ENCODE data around the gene DCBLD1.
A peak's percentile ranks its signal among the peaks of the same experiment; 100 is the strongest.

DCBLD1 gene

DNA sequence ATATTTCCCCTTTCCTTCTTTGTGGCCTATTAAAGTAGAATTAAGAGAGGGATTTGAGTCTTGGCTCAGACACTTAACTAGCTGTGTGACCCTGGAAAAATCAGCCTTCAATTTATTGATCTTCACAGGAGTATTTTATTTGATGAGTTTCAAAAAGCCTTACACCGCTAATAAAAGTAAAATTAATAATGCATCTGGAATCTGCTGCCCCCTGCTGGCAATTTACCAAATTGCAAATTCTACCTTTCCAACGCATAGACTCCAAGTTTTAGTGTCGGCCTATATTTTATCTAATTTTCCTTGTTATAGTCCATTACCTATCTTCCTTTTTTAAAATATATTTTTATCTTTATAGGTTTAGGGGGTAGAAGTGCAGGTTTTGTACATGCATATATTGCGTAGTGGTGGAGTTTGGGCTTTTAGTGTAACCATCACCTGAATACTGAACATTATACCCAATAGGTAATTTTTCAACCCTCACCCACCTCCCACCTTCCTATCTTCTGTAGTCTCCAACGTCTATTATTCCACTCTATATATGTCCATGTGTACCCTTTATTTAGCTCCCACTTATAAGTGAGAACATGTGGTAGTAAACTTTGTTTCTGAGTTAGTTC, 73.5 kb downstream of the DCBLD1 start:
- peak in 1 of 2 donors; percentile 46 for DNase-seq (ENCODE audit: low read depth in 2 of 2)

DNA sequence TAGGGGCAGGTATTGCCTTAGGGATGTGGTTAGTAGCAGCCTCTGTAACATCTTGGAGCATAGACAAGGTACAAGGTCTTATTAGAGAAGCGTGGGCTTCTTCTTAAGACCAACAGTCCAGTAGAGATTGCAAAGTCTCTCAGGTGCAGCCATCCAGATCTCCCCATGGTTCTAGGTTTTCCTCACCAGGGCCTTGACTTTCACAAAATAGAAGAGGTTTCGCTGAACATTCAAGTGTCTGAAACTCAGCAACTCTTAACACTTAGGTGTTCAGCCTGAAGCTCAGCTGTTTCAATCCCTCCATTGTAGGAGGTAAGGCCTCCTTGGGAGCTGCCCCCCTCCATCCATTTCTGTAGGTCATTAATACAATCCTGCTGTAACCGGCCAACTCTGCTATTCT, 75.5 kb downstream of the DCBLD1 start:
- DNase-seq (ENCODE audit: low read depth in 2 of 2), result no peak

DNA sequence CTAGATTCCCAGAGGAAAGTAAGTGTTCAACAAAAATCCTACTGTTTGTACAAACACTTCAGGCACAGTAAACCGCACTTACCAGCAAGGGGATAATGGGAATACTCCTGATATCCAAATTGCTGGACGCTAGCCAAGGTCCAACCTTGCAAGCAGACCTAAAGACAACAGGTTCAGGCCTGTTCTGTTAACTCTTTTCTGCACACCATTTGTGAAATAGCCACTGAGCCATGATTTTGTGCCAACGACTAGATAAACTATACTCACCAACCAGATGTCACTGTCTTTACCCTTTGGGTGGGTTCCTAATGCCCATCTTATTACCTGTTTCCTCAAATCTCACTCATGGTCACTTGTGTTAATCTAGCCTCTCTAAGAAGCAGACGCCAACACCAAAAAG, 76.3 kb downstream of the DCBLD1 start:
- DNase-seq (ENCODE audit: low read depth in 2 of 2), result no peak

DNA sequence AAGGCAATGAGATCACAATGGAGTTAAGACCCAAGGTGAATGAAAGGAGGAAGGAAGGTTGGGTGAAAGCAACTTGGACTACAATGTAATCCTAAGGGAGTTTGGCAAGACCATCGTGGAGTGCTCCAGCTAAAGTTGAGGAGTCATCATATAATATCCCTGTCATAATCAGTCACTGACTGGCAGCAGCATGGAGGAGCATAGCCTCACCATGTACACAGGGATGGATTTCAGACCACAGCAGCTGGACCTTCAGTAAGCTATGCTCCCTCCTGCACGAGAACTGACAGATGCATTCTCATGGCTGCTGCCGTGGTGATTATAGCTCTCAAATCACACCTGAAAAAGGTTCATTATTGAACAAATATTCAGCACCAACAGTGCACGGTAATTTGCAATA, 76.8 kb downstream of the DCBLD1 start:
- DNase-seq (ENCODE audit: low read depth in 2 of 2), result no peak

DNA sequence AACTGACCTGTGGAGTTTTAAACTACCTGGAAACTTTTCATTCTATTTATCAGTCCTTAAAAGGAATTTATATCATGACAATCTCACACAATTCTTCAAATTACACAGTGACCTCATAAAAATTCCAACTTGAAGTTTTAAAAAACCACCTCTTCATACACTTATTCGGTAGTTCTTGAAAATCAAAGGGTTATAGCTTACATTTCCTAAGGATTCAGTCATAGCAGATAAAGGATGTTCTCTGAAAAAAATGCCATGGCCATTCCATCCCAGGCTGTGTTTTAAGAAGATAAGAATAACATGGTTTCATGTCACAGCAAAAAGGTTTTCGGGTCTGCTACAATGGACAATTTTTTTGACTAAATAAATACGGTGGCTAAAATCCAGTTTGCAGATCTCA, 78.7 kb downstream of the DCBLD1 start:
- no peak for DNase-seq (ENCODE audit: low read depth in 2 of 2)

DNA sequence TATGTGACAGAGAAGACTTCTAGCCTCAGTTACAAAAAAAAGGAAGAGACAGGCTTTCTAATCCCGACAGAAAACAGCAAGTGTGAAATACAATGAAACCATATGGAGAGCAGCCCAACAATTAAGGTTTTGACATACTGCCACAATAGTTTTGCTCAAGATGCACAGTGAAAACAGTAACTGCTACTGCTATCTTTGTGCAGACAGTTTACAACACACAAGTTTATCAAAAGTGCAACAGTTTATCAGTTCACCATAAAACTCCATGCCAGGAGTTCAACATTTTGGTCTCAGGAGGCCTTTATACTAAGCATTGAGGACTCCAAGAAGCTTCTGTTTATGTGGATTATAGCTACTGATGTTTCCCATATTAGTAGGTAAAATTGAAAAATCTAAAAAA, 82.2 kb downstream of the DCBLD1 start:
- DNase-seq (ENCODE audit: low read depth in 2 of 2), result no peak

DNA sequence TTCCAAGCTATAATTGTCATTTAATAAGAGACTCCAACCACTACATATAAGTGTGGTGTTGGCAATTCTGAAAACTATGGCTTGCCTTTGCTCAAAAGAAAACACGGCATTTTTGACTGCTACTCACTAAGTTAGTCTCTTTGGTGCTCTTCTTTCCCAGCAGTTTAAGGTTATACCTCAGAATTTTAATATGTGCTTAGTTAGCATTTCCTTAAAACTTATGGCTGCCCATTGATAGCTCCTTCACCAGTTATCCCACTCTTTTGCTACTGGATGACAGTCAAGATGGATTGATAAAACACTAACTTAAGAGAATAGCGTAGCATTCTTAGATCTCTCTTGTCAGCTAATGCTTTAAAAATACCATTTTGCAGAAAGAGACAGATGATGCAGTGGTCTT, 85.8 kb downstream of the DCBLD1 start:
- DNase-seq (ENCODE audit: low read depth in 2 of 2), result no peak

DNA sequence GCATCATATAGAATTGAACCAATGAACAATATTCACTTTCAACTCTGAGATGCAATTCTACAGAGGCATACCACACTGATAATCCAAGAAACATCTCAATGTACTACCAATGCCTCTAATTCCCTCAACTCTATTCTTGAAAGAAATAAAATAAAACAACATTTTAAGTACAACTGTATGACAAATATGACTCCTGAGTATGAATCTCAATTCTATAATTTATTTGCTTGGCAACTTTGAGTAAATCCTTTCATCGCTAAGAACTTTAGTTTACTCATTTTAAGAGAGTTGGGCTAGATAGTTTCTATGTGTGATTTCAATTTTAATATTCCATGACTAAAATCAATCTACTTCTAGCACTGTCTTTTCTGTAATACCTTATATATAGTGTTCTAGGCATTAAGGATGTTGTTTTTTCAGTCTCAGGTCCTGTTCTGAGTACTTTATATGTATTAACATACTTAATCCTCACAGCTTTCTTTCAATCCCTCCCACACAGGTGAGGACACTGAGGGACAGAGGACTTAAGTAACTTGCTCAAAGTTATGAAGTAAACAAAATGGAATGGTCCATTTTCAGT, 86.4 kb downstream of the DCBLD1 start:
- DNase-seq (ENCODE audit: low read depth in 2 of 2), result no peak

DNA sequence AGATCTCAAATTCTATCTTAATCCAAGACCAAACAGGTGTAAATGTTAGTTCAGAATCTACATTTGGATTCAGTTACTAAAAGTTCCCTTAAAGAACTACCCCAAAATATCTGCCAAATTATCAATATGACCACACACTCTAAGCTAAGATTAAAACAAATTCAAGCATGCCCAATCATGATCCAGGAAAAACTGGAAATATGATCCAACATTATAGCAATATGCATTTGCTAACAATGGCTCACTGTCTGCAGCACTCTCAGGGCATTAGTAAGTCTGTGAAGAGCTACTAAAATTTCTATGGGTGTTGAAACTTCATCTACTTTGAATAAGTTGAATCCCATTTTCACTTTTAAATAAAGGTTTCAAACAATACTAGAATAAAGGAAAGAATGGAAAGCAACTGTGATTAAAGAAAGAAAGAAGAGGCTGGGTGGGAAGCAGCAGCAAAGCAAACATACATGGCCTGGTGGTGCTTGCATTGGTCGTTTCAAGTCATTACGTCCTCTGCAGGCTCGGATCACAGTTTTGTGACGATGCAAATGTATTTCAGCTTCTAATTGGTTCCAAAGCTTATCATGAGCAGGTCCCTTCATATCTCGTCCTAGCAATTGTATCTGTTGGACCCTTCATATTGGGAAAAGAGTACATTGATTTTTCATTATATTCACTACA, 90.7 kb downstream of the DCBLD1 start:
- no peak for DNase-seq (ENCODE audit: low read depth in 2 of 2)

DNA sequence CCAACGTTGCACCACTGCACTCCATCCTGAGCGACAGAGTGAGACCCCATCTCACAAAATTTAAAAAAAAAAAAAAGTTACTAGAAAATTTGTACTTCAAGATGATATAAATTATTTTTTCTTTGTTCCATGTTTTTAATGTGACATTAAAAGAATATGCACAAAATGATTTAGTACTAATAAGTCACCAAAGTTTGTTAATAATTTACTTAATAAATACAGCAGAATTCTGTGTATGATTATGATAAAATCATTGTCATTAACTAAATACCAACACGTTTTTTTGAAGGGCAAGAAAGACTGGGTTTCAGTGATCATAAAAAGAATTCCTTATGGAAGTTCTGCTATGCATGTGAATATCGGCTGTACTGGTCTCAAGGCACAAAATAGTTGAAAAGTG, 91.7 kb downstream of the DCBLD1 start:
- no peak for DNase-seq (ENCODE audit: low read depth in 2 of 2)

DNA sequence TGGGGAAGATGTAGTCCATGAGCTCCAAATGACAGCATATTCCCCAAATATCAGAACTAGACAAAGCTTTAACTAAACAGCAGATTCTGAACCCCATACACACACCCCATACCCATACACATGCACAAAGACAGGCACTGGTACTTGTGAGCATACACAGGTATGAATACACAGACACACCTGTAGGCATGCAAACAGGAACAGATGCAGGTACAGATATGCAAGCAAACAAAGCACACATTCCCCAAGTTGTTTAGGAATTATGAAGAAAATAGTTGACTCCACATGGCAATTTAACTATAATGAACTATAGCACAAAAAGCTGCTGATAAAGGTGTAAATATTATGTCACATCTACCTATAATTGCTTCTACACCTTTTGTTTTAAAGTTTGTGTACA, 103.2 kb downstream of the DCBLD1 start:
- no peak for DNase-seq (ENCODE audit: low read depth in 2 of 2)

DNA sequence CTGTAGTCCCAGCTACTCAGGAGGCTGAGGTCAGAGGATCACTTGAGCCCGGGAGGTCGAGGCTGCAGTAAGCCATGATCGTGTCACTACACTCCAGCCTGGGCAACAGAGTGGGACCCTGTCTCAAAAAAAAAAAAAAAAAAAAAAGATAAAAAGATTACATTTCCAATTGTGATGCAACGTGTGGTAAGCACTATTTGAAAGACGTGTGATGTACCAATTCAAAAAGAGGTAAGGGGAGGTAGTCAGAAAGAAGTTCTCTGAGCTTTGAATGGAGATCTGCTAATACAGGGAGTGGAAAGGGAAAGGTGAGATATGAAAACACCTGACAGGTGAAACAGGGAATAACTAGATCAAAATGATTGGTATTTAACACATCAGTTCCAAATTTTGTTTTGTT, 108.0 kb downstream of the DCBLD1 start:
- DNase-seq (ENCODE audit: low read depth in 2 of 2), result no peak

DNA sequence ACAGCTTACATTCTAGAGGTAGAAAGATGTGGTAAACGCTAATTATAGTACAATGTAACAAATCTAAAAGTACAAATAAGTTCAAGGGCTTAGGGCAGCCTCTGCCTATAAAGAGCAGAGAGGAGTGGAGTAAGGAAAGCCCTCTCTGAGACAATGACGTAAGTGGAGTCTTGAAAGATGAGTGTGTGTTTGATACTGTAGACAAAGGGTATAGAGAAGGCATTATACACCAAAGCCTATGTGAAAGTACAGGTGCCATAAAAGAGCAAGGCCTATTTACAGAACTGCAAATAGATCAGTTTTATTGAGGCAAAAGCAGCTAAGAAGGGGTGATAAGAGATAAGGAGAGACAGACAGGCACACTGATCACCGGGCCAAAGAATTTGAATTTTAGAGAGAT, 108.9 kb downstream of the DCBLD1 start:
- no peak for DNase-seq (ENCODE audit: low read depth in 2 of 2)

DNA sequence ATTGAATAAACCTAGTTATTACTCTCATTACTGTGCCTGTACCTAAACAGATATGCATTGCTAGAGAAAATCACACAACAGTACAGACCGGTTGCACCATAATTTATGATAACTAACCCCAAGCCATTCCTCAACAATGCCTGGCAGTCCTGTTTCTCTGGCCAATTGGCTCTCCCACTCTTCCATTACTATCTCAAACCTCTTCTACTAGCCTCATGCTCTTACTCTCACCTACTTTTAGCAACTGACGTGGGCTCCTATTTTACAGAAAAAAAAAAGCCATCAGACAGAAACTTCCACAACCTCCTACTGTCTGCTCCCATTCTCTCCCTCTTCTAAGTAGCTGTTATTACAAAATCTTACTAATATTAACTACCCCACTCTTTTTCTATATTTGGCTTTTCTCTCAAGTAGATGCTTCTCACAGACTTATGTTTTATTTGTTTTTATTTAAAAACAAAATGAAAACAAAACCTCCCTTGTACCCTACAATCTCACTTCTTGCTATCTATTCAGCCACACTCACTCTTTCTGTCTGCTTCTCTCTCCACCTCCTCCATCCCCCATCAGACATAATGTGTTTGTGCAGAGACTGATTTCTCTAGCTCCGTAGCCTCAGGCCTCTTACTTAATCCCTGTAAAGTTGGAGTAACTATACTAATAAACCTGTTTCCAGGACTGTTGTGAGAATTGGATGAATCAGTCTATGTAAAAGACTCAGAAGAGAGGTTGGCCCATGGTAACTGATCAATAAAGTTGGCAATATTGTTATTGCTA, 110.7 kb downstream of the DCBLD1 start:
- DNase-seq (ENCODE audit: low read depth in 2 of 2), result no peak

DNA sequence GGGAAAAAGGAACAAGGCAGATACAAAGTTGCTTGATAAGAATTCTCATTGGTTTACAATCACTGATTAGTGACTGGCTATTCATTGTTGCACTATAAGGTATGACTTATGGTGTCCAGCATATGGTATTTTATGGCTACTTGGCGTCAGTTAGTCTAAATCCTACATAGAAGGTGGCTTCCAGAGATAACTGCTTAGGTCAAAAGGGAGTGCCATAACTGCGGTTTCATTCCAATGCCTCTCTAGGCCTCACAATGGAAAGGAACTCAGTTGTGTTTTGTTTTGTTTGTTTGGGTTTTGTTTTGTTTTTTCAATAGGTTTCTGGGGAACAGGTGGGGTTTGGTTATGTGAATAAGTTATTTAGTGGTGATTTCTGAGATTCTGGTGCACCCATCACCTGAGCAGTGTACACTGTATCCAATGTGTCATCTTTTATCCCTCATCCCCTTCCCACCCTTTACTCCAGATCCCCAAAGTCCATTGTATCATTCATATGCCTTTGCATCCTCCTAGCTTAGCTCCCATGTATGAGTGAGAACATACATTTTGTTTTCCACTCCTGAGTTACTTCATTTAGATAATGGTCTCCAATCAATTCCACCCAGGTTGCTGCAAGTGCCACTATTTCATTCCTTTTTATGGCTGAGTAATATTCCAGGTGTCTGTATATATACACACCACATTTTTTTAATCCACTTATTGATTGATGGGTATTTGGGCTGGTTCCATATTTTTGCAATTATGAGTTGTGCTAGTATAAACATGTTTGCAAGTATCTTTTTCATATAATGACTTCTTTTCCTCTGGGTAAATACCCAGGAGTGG, 112.8 kb downstream of the DCBLD1 start:
- DNase-seq (ENCODE audit: low read depth in 2 of 2), result no peak

DNA sequence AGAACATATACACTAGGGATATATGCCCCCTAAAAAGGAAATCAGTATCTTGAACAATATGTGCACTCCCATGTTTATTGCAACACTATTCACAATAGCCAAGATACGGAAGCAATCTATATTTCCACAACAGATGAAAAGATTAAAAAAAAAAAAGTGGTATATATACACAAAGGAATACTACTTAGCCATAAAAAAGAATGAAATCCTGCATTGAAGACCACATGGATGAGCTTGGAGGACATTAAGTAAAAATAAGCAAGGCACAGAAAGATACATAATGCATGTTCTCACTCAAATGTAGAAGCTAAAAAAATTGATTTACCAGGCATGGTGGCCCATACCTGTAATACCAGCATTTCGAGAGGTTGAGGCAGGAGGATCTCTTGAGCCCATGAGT, 115.3 kb downstream of the DCBLD1 start:
- DNase-seq (ENCODE audit: low read depth in 2 of 2), result no peak

Data from stimulated activated CD4-positive, alpha-beta T cell treated with anti-CD3 and anti-CD28 coated beads, Interleukin-1b, Interleukin-23, amount 100 ng/mL, for 1 hour (primary cell).